H9 (cell line): ENCODE data around the gene BRAT1. TPM values are rescaled to one million over a fixed set of nuclear protein-coding genes. Genes with fewer than 3 reads are reported as not detected.
A peak's percentile ranks its signal among the peaks of the same experiment; 100 is the strongest.

Experiments
- DNase-seq: peaks from one replicate; pipeline ENCODE4 v3.0.0-alpha.2; 2017
- H2AFZ ChIP-seq: one replicate; pipeline ENCODE4 v1.6.1; 2013; ENCODE audit warnings: mild to moderate bottlenecking, low read length, control low read depth, moderate library complexity
- H2AK5ac ChIP-seq: 2 replicates; pipeline ENCODE4 v1.6.1; 2013; ENCODE audit warnings: low read length, control low read depth, mixed read lengths; ENCODE audit not compliant: insufficient read length
- H2BK120ac ChIP-seq: one replicate; pipeline ENCODE4 v1.6.1; 2013; ENCODE audit warnings: low read depth, mild to moderate bottlenecking, low read length, control low read depth, inconsistent platforms; ENCODE audit not compliant: poor library complexity, severe bottlenecking
- H2BK12ac ChIP-seq: 2 replicates; pipeline ENCODE4 v1.6.1; 2013; ENCODE audit warnings: low read length, control low read depth, mixed read lengths, low read depth; ENCODE audit not compliant: insufficient read length
- H2BK15ac ChIP-seq: 2 replicates; pipeline ENCODE4 v1.6.1; 2013; ENCODE audit warnings: low read depth, low read length, control low read depth
- H2BK20ac ChIP-seq: one replicate; pipeline ENCODE4 v1.6.1; 2013; ENCODE audit warnings: low read depth, mild to moderate bottlenecking, low read length, control low read depth, inconsistent platforms; ENCODE audit not compliant: poor library complexity, severe bottlenecking
- H2BK5ac ChIP-seq: 2 replicates; pipeline ENCODE4 v1.6.1; 2013; ENCODE audit warnings: low read length, control low read depth, mixed read lengths; ENCODE audit not compliant: insufficient read length
- H3K14ac ChIP-seq: 2 replicates; pipeline ENCODE4 v1.6.1; 2013; ENCODE audit warnings: low read length, control low read depth; ENCODE audit not compliant: insufficient read depth
- H3K18ac ChIP-seq: 2 replicates; pipeline ENCODE4 v1.6.1; 2013; ENCODE audit warnings: low read depth, mild to moderate bottlenecking, mixed read lengths, low read length, control low read depth; ENCODE audit not compliant: insufficient read length
- H3K23ac ChIP-seq: 2 replicates; pipeline ENCODE4 v1.6.1; 2013; ENCODE audit warnings: low read length, control low read depth, mixed read lengths, low read depth; ENCODE audit not compliant: insufficient read length
- H3K23me2 ChIP-seq: 2 replicates; pipeline ENCODE4 v1.6.1; 2013; ENCODE audit warnings: low read depth, mild to moderate bottlenecking, mixed read lengths, low read length, control low read depth; ENCODE audit not compliant: insufficient read length, poor library complexity, severe bottlenecking
- H3K27ac ChIP-seq: 2 replicates; pipeline ENCODE4 v1.5.1; 2013; ENCODE audit warnings: low read length, control low read depth, mixed read lengths, low read depth; ENCODE audit not compliant: insufficient read length
- H3K27me3 ChIP-seq: 2 replicates; pipeline ENCODE4 v1.6.1; 2013; ENCODE audit warnings: low read length, control low read depth, inconsistent platforms; ENCODE audit not compliant: insufficient read depth
- H3K4ac ChIP-seq: 2 replicates; pipeline ENCODE4 v1.6.1; 2013; ENCODE audit warnings: low read depth, mild to moderate bottlenecking, control low read depth, inconsistent platforms, low read length, moderate library complexity
- H3K4me1 ChIP-seq: 2 replicates; pipeline ENCODE4 v1.6.1; 2013; ENCODE audit warnings: low read length, control low read depth, inconsistent platforms; ENCODE audit not compliant: insufficient read depth
- H3K4me2 ChIP-seq: 2 replicates; pipeline ENCODE4 v1.6.1; 2013; ENCODE audit warnings: low read length, control low read depth, mixed read lengths; ENCODE audit not compliant: insufficient read length, insufficient read depth
- H3K56ac ChIP-seq: 2 replicates; pipeline ENCODE4 v1.6.1; 2013; ENCODE audit warnings: low read depth, mild to moderate bottlenecking, mixed read lengths, low read length, control low read depth; ENCODE audit not compliant: insufficient read length
- H3K79me1 ChIP-seq: 2 replicates; pipeline ENCODE4 v1.6.1; 2013; ENCODE audit warnings: low read depth, mild to moderate bottlenecking, moderate library complexity, low read length, control low read depth, inconsistent platforms; ENCODE audit not compliant: insufficient read depth, poor library complexity, severe bottlenecking
- H3K79me2 ChIP-seq: 2 replicates; pipeline ENCODE4 v1.6.1; 2013; ENCODE audit warnings: low read length, control low read depth, inconsistent platforms; ENCODE audit not compliant: insufficient read depth
- H3K9ac ChIP-seq: 2 replicates; pipeline ENCODE4 v1.6.1; 2013; ENCODE audit warnings: low read length, control low read depth, mixed read lengths; ENCODE audit not compliant: insufficient read length; ENCODE audit errors: extremely low read depth
- H3K9me3 ChIP-seq: one replicate; pipeline ENCODE4 v1.6.1; 2013; ENCODE audit warnings: low read depth, low read length, inconsistent platforms; ENCODE audit not compliant: control insufficient read depth
- H3T11ph ChIP-seq: one replicate; pipeline ENCODE4 v1.6.1; 2013; ENCODE audit warnings: mild to moderate bottlenecking, low read length, control low read depth, inconsistent platforms
- H4K20me1 ChIP-seq: one replicate; pipeline ENCODE4 v1.6.1; 2013; ENCODE audit not compliant: control insufficient read depth, insufficient read length, insufficient read depth
- H4K5ac ChIP-seq: 2 replicates; pipeline ENCODE4 v1.6.1; 2013; ENCODE audit warnings: low read depth, mild to moderate bottlenecking, mixed read lengths, low read length, control low read depth; ENCODE audit not compliant: insufficient read length
- H4K8ac ChIP-seq: replicated peaks from 2 replicates; pipeline ENCODE4 v1.6.1; 2013; ENCODE audit warnings: low read length, control low read depth, mixed read lengths, low read depth; ENCODE audit not compliant: insufficient read length
- H4K91ac ChIP-seq: 2 replicates; pipeline ENCODE4 v1.6.1; 2013; ENCODE audit warnings: low read depth, mild to moderate bottlenecking, moderate library complexity, mixed read lengths, low read length, control low read depth; ENCODE audit not compliant: insufficient read length
- H3K27ac Mint-ChIP-seq, 3 experiments: 2 replicates in 2 of 3; 3 replicates in 1 of 3; pipeline ENCODE4 v1.8.0; 2020 to 2021; ENCODE audit warnings: mixed read lengths in 3 of 3, mild to moderate bottlenecking in 1 of 3, moderate library complexity in 1 of 3
- H3K27me3 Mint-ChIP-seq: 2 replicates; pipeline ENCODE4 v1.8.0; 2021; ENCODE audit warnings: low read depth, mild to moderate bottlenecking, moderate library complexity, mixed read lengths
- H3K36me3 Mint-ChIP-seq, 3 experiments: 2 replicates in 2 of 3; 3 replicates in 1 of 3; pipeline ENCODE4 v1.8.0; 2020 to 2021; ENCODE audit warnings: low read depth in 3 of 3, mixed read lengths in 3 of 3; ENCODE audit not compliant: insufficient read depth in 1 of 3
- H3K4me1 Mint-ChIP-seq, 2 experiments: 2 replicates each; pipeline ENCODE4 v1.8.0; 2020; ENCODE audit warnings: mixed read lengths in 2 of 2
- H3K4me3 Mint-ChIP-seq, 2 experiments: 2 replicates in 1 of 2; 3 replicates in 1 of 2; pipeline ENCODE4 v1.8.0; 2020 to 2021; ENCODE audit warnings: mild to moderate bottlenecking in 2 of 2, mixed read lengths in 2 of 2, moderate library complexity in 1 of 2
- H3K9me3 Mint-ChIP-seq, 2 experiments: 2 replicates in 1 of 2; 3 replicates in 1 of 2; pipeline ENCODE4 v1.8.0; 2020; ENCODE audit warnings: mild to moderate bottlenecking in 2 of 2, mixed read lengths in 2 of 2, moderate library complexity in 1 of 2
- WGBS: extraction: QIAGEN DNeasy Blood & Tissue Kit; methylation state at CpG from one replicate; pipeline ENCODE4 v1.1.7; 2013; ENCODE audit warnings: missing lambda C conversion rate, low lambda C conversion rate, mixed read lengths; ENCODE audit not compliant: insufficient read length; ENCODE audit errors: extremely low coverage; 5-methylcytosine and 5-hydroxymethylcytosine counted together
- total RNA-seq: library from RNA; stranded (reverse); gene quantifications from 2 replicates; pipeline ENCODE4 v1.2.1, GENCODE V29; 2021
- TF ChIP-seq, protein P1 (sequence below): fragments of 200-600 bp; sonication (generic); conservative IDR thresholded peaks from 3 replicates; pipeline ENCODE4 v1.8.0; 2021; ENCODE audit warnings: antibody characterized with exemption, mild to moderate bottlenecking

Gene BRAT1
- total RNA-seq, 1 experiment from 2014 or later, result 41.2 TPM

DNA sequence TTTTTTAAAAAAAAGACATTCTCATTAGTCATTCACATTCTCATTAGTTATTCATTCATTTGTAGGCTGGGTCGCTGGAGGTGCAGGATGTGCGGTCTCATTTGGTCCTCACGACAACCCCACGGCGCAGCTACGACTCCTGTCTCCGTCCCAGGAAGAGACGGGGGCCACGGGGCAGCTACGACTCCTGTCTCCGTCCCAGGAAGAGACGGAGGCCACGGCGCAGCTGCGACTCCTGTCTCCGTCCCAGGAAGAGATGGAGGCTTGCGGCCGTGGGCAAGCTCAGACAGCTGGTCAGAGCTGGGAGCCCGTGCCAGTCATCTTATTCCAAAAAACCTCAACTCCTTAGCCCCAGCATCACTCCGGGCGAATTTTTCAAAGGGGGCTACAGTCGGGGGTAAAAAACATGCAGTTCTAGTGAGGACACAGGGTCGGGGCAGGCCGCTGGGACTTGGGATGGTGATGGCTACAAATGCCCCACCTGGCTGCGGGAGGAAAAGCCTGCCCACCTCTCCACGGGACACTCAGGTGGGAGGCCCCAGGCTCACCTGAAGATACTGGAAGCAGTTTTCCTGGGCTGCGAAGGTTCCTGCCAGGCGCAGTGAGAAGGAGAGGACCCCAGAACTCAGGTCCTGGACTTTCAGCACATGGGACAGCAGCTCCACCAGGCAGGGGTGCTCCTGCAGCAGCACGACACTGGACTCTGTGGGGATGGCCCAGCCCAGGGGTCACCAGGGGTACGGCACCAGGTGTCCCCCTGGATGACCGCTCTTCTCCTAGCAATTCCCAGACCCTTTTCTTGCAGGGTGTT is 8.3 kb downstream of the BRAT1 start:
- Histone ChIP-seq H3T11ph (no peak overlapping the region), H3K23me2 (no peaks in the 10 kb centered on the region), H3K27ac (no peak overlapping the region), H2BK12ac (no peak overlapping the region), H3K4ac (no peak overlapping the region), H4K8ac (no peak overlapping the region), H3K4me1 (no peaks in the 10 kb centered on the region), H3K18ac (no peak overlapping the region), H4K20me1 (no peaks in the 10 kb centered on the region), H3K56ac (no peak overlapping the region), H3K4me2 (no peak overlapping the region), H3K14ac (no peak overlapping the region), H3K9ac (no peak overlapping the region), H3K27me3 (no peaks in the 10 kb centered on the region), H3K23ac (no peak overlapping the region), H2BK5ac (no peak overlapping the region), H2BK15ac (no peak overlapping the region), H4K91ac (no peak overlapping the region), H3K79me1 (no peaks in the 10 kb centered on the region), H2BK20ac (no peak overlapping the region), H3K9me3 (no peaks in the 10 kb centered on the region), H2AFZ (no peak overlapping the region), H4K5ac (no peak overlapping the region), H2AK5ac (no peak overlapping the region), H3K79me2 (no peaks in the 10 kb centered on the region), H2BK120ac (no peak overlapping the region)
- H3K27ac Mint-ChIP-seq, result peak overlapping the region in 2 of 3 experiments; percentile 40 to 70; a peak in 1 of 7 replicates
- no CpG with 5 or more reads among the region's 31 CpGs for WGBS
- H3K4me3 Mint-ChIP-seq, result no peak overlapping the region
- DNase-seq, result no peak
- H3K36me3 Mint-ChIP-seq, result peaks cover 20 to 70% (median 67%) of the 10 kb centered on the region in 3 experiments
- no peaks in the 10 kb centered on the region for H3K9me3 Mint-ChIP-seq
- H3K27me3 Mint-ChIP-seq, result no peaks in the 10 kb centered on the region
- no peaks in the 10 kb centered on the region for H3K4me1 Mint-ChIP-seq
- TF ChIP-seq, protein P1, sequence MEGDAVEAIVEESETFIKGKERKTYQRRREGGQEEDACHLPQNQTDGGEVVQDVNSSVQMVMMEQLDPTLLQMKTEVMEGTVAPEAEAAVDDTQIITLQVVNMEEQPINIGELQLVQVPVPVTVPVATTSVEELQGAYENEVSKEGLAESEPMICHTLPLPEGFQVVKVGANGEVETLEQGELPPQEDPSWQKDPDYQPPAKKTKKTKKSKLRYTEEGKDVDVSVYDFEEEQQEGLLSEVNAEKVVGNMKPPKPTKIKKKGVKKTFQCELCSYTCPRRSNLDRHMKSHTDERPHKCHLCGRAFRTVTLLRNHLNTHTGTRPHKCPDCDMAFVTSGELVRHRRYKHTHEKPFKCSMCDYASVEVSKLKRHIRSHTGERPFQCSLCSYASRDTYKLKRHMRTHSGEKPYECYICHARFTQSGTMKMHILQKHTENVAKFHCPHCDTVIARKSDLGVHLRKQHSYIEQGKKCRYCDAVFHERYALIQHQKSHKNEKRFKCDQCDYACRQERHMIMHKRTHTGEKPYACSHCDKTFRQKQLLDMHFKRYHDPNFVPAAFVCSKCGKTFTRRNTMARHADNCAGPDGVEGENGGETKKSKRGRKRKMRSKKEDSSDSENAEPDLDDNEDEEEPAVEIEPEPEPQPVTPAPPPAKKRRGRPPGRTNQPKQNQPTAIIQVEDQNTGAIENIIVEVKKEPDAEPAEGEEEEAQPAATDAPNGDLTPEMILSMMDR, result no peak
